Epithelial cell of esophagus (primary cell): Measurements from ENCODE around the gene CDC42EP5.
"Not testable (repeated sequence)": the region's sequence is repeated elsewhere in the genome, so short reads cannot be mapped to it uniquely, and the experiment has no call there.

Experiments used
- DNase-seq: peaks from one replicate; pipeline ENCODE4 v3.0.0; 2010; ENCODE audit warnings: low read depth
- H3K4me3 ChIP-seq: 2 replicates; pipeline ENCODE4 v1.5.1; 2011; ENCODE audit warnings: mild to moderate bottlenecking, low read length, control low read depth
- CTCF ChIP-seq: IDR thresholded peaks from 2 replicates; pipeline ENCODE4 v1.5.1; 2011; ENCODE audit warnings: low read depth, mild to moderate bottlenecking, low read length, control low read depth, inconsistent platforms; ENCODE audit not compliant: insufficient read depth; ENCODE audit errors: missing control alignments

Gene CDC42EP5

GRCh38 chr19:54470276-54470887, 2.7 kb downstream of the CDC42EP5 start:
- DNase-seq, result no peak
- peak overlapping the region; percentile 58 for H3K4me3 ChIP-seq

GRCh38 chr19:54469496-54469934, 3.6 kb downstream of the CDC42EP5 start:
- no peak overlapping the region for H3K4me3 ChIP-seq
- TF ChIP-seq CTCF, result no peak
- peak; percentile 60 for DNase-seq

More at GRCh38 chr19:54470276-54470887, 2.7 kb downstream of the CDC42EP5 start:
- TF ChIP-seq CTCF, result no peak

GRCh38 chr19:54466110-54466480, 7.0 kb downstream of the CDC42EP5 start:
- not testable (repeated sequence) for H3K4me3 ChIP-seq, DNase-seq

- no peak for TF ChIP-seq CTCF
- H3K4me3 ChIP-seq, result peak overlapping the region; percentile 1
- no peak for DNase-seq
Observed at GRCh38 chr19:54465426-54466109, 7.5 kb downstream of the CDC42EP5 start.

- TF ChIP-seq CTCF, result no peak
- H3K4me3 ChIP-seq, result peak overlapping the region; percentile 81
- peak; percentile 86 for DNase-seq
Observed at GRCh38 chr19:54464630-54465425, 8.3 kb downstream of the CDC42EP5 start.

GRCh38 chr19:54464044-54464629, 9.0 kb downstream of the CDC42EP5 start:
- H3K4me3 ChIP-seq, result peak overlapping the region; percentile 81
- DNase-seq, result peak; percentile 100
- TF ChIP-seq CTCF, result no peak

- TF ChIP-seq CTCF, result no peak
- peak within 1 kb of the TSS; percentile 81 for H3K4me3 ChIP-seq
- peak; percentile 100 for DNase-seq
Observed at GRCh38 chr19:54463531-54464043, 9.5 kb downstream of the CDC42EP5 start, which contains the start of gene LENG9. TSS of gene LENG9 (minus strand) at chr19:54463778. CDS start at chr19:54463526, 252 bp downstream.
